Stimulated activated naive CD8-positive, alpha-beta T cell treated with anti-CD3 and anti-CD28 coated beads, Interleukin-15, Interleukin-2, amounts not matched to agents 100 ng/mL and 50 ng/mL, for 24 hours (primary cell): ENCODE results near the gene LRCOL1.

ENCODE experiments used
- H3K27ac Mint-ChIP-seq: one replicate; pipeline ENCODE4 v1.8.0; 2021; ENCODE audit warnings: mild to moderate bottlenecking, mixed read lengths
- H3K27me3 Mint-ChIP-seq: one replicate; pipeline ENCODE4 v1.8.0; 2021; ENCODE audit warnings: mixed read lengths
- H3K36me3 Mint-ChIP-seq: one replicate; pipeline ENCODE4 v1.8.0; 2021; ENCODE audit warnings: low read depth, mixed read lengths
- H3K4me1 Mint-ChIP-seq: one replicate; pipeline ENCODE4 v1.8.0; 2021; ENCODE audit warnings: low read depth, mixed read lengths
- H3K4me3 Mint-ChIP-seq: one replicate; pipeline ENCODE4 v1.8.0; 2021; ENCODE audit warnings: mild to moderate bottlenecking, mixed read lengths
- H3K9me3 Mint-ChIP-seq: one replicate; pipeline ENCODE4 v1.8.0; 2021; ENCODE audit warnings: mixed read lengths

The LRCOL1 gene

DNA sequence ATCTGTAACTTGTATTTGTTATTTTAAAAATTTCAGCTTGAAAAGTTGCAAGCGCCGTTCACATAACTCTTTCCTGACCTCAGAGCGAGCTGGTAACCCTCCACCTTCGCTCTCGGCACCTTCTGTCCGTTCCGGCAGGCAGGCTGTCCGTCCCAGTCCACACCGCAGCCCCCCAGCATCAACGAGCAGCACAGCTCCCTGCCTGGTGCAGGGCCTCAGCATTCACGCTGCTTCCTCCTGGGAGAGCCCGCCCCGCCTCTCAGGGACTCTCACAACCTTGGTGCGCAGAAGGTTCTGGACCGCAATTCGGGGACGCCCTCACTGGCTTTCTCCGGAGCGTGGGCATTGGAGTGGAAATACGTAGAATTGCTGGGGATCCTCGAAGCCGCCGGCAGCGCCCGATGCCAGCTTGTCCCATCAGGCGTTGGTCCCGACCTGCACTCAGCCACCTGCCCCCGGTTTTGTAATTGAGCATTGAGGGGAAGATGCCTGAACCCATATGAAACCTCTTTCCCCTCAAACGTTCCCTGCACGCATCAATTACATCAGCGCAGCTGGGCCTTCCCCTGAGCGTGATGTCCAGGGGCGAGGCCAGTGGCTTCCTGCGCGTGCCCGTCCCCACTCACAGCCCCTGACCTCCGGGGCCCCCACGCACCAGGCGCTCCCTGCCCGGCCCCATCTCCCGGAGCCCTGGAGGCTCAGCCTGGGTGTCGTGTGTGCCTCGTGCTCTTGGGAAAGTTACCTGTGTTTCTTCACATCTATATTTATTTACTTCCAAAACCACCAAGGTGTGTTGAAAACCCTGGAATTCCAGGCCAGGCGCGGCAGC lies 19.1 kb downstream of the LRCOL1 start:
- H3K36me3 Mint-ChIP-seq, result no peaks in the 10 kb centered on the region
- H3K27me3 Mint-ChIP-seq, result peaks cover 10% of the 10 kb centered on the region
- no peak overlapping the region for H3K27ac Mint-ChIP-seq
- no peaks in the 10 kb centered on the region for H3K9me3 Mint-ChIP-seq
- H3K4me3 Mint-ChIP-seq, result no peak overlapping the region
- H3K4me1 Mint-ChIP-seq, result no peaks in the 10 kb centered on the region

- H3K27me3 Mint-ChIP-seq, result peaks cover 4% of the 10 kb centered on the region
- H3K4me1 Mint-ChIP-seq, result no peaks in the 10 kb centered on the region
- no peak overlapping the region for H3K4me3 Mint-ChIP-seq
- H3K36me3 Mint-ChIP-seq, result no peaks in the 10 kb centered on the region
- H3K9me3 Mint-ChIP-seq, result no peaks in the 10 kb centered on the region
- H3K27ac Mint-ChIP-seq, result no peak overlapping the region
Observed at GRCh38 chr12:132588821-132589669, 21.3 kb downstream of the LRCOL1 start.

DNA sequence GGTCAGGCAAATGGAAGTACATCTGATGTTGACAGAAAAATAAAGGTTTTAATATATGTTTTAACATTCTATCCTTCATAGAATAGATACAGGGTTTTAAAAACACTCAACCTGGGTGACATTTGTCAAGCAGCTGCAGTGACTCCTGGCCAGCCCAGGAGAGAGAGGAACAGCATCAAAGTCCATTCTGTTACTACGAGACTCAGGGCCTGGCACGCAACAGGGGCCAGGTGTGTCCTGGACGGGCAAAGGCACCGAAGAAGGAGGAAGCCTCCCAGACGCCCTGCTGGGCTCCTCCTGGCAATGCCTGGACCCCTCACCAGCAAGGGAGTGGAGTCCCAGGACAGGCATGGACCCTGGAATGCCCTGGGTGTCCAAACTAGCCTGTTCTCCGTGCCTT lies 22.1 kb downstream of the LRCOL1 start:
- Mint-ChIP-seq H3K27me3 (no peaks in the 10 kb centered on the region), H3K4me3 (no peak overlapping the region), H3K9me3 (no peaks in the 10 kb centered on the region), H3K36me3 (no peaks in the 10 kb centered on the region), H3K27ac (no peak overlapping the region), H3K4me1 (no peaks in the 10 kb centered on the region)

DNA sequence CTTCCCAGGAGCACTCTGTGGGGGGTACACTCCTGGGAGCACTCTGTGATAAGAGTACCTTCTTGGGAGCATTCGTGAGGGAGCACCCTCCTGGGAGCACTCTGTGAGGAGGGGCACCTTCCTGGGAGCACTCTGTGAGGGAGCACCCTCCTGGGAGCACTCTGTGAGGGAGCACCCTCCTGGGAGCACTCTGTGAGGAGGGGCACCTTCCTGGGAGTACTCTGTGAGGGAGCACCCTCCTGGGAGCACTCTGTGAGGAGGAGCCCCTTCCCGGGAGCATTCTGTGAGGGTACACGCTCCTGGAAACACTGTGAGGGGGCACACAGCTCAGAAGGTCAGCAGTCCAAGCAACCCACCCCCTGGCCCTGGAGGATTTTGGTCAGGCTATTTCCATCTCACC lies 22.6 kb downstream of the LRCOL1 start:
- Mint-ChIP-seq H3K4me3 (no peak overlapping the region), H3K9me3 (no peaks in the 10 kb centered on the region)

DNA sequence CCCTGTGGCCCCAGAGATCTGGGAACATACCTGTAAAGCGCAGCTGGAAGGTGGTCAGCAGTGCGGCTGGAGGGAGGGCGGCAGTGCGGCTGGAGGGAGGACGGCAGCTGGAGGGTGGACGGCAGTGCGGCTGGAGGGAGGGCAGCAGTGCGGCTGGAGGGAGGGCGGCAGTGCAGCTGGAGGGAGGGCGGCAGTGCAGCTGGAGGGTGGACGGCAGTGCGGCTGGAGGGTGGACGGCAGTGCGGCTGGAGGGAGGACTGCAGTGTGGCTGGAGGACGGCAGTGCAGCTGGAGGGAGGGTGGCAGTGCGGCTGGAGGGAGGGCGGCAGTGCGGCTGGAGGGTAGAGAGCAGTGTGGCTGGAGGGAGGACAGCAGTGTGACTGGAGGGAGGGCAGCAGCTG lies 23.5 kb downstream of the LRCOL1 start:
- no peaks in the 10 kb centered on the region for H3K27me3 Mint-ChIP-seq
- no peak overlapping the region for H3K27ac Mint-ChIP-seq
- H3K4me3 Mint-ChIP-seq, result no peak overlapping the region
- H3K9me3 Mint-ChIP-seq, result no peaks in the 10 kb centered on the region
- H3K4me1 Mint-ChIP-seq, result no peaks in the 10 kb centered on the region
- no peaks in the 10 kb centered on the region for H3K36me3 Mint-ChIP-seq

More for the DNA sequence above, 22.6 kb downstream of the LRCOL1 start:
- Mint-ChIP-seq H3K4me1 (no peaks in the 10 kb centered on the region), H3K36me3 (no peaks in the 10 kb centered on the region), H3K27me3 (no peaks in the 10 kb centered on the region), H3K27ac (no peak overlapping the region)

- H3K27me3 Mint-ChIP-seq, result no peaks in the 10 kb centered on the region
- no peaks in the 10 kb centered on the region for H3K36me3 Mint-ChIP-seq
- no peak overlapping the region for H3K27ac Mint-ChIP-seq
- no peaks in the 10 kb centered on the region for H3K9me3 Mint-ChIP-seq
- no peaks in the 10 kb centered on the region for H3K4me1 Mint-ChIP-seq
- no peak overlapping the region for H3K4me3 Mint-ChIP-seq
Observed at GRCh38 chr12:132585177-132585576, 25.2 kb downstream of the LRCOL1 start.

GRCh38 chr12:132584429-132584828 lies 26.0 kb downstream of the LRCOL1 start:
- Mint-ChIP-seq H3K9me3 (no peaks in the 10 kb centered on the region), H3K36me3 (no peaks in the 10 kb centered on the region), H3K4me3 (no peak overlapping the region), H3K27ac (no peak overlapping the region), H3K4me1 (no peaks in the 10 kb centered on the region), H3K27me3 (no peaks in the 10 kb centered on the region)

DNA sequence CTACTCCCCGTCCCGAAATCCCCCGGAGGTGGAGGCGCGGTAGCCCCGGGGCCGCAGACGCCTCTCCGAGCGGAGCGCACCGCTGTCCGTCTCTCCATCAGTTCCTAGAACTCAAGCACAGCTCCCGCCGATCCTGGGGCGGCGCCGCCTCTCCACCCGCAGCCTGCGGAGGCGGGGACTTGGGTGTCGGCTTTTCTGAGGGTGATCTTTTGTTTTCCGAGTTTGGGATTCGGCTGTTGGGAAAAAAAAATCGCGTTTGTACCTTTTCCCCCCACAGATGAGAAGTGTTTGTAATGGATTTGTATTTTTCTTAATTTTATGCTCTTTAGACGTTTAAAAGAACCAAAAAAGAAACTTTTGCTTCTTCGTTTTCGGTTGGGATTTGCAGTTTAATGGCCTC lies 26.6 kb downstream of the LRCOL1 start:
- Mint-ChIP-seq H3K9me3 (no peaks in the 10 kb centered on the region), H3K36me3 (no peaks in the 10 kb centered on the region), H3K4me3 (no peak overlapping the region), H3K27ac (no peak overlapping the region), H3K27me3 (no peaks in the 10 kb centered on the region), H3K4me1 (no peaks in the 10 kb centered on the region)

GRCh38 chr12:132583411-132583710 lies 27.0 kb downstream of the LRCOL1 start:
- no peaks in the 10 kb centered on the region for H3K36me3 Mint-ChIP-seq
- H3K4me3 Mint-ChIP-seq, result no peak overlapping the region

GRCh38 chr12:132582582-132583410 lies 27.6 kb downstream of the LRCOL1 start:
- H3K4me3 Mint-ChIP-seq, result no peak overlapping the region
- peaks cover 3% of the 10 kb centered on the region for H3K36me3 Mint-ChIP-seq
- H3K27ac Mint-ChIP-seq, result no peak overlapping the region
- no peaks in the 10 kb centered on the region for H3K9me3 Mint-ChIP-seq
- no peaks in the 10 kb centered on the region for H3K27me3 Mint-ChIP-seq
- H3K4me1 Mint-ChIP-seq, result no peaks in the 10 kb centered on the region

More at GRCh38 chr12:132583411-132583710, 27.0 kb downstream of the LRCOL1 start:
- Mint-ChIP-seq H3K9me3 (no peaks in the 10 kb centered on the region), H3K4me1 (no peaks in the 10 kb centered on the region), H3K27me3 (no peaks in the 10 kb centered on the region), H3K27ac (no peak overlapping the region)

GRCh38 chr12:132582058-132582420 lies 28.3 kb downstream of the LRCOL1 start:
- Mint-ChIP-seq H3K9me3 (no peaks in the 10 kb centered on the region), H3K4me1 (no peaks in the 10 kb centered on the region), H3K36me3 (peaks cover 5% of the 10 kb centered on the region), H3K27me3 (no peaks in the 10 kb centered on the region), H3K27ac (no peak overlapping the region), H3K4me3 (no peak overlapping the region)

- H3K4me1 Mint-ChIP-seq, result no peaks in the 10 kb centered on the region
- H3K9me3 Mint-ChIP-seq, result no peaks in the 10 kb centered on the region
- no peak overlapping the region for H3K27ac Mint-ChIP-seq
- H3K36me3 Mint-ChIP-seq, result peaks cover 5% of the 10 kb centered on the region
- no peak overlapping the region for H3K4me3 Mint-ChIP-seq
- H3K27me3 Mint-ChIP-seq, result no peaks in the 10 kb centered on the region
Observed at GRCh38 chr12:132581348-132582057, 28.9 kb downstream of the LRCOL1 start.

DNA sequence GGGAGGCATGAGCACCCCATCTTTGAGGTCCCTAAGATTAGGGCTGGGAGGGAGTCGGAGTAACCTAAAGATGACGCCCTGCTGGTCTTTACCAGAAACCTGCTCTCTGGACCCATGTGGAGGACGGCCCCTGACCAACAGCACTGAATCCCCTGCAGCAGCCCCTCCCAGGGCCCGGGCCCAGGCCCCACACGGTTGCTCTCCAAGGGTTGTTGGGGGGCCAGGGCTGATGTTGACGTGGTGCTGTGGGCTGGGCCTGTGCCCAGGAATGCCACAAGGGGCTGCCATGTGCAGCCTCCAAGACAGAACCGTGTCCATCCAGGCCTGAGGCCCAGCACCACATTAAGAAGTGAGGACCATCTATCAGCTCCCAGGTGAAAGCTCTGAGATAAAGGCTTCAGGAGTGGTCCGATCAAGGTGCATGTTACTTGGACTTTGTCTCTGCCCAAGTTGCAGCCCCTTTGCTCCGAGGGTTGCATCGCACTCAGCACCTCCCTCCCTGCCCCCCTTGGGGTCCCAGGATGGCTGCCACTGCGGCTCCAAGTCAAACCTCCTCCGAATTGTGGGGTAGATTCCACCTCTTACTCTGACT lies 29.6 kb downstream of the LRCOL1 start:
- Mint-ChIP-seq H3K9me3 (no peaks in the 10 kb centered on the region), H3K27me3 (no peaks in the 10 kb centered on the region), H3K4me3 (no peak overlapping the region), H3K4me1 (no peaks in the 10 kb centered on the region), H3K27ac (no peak overlapping the region), H3K36me3 (peaks cover 5% of the 10 kb centered on the region)

DNA sequence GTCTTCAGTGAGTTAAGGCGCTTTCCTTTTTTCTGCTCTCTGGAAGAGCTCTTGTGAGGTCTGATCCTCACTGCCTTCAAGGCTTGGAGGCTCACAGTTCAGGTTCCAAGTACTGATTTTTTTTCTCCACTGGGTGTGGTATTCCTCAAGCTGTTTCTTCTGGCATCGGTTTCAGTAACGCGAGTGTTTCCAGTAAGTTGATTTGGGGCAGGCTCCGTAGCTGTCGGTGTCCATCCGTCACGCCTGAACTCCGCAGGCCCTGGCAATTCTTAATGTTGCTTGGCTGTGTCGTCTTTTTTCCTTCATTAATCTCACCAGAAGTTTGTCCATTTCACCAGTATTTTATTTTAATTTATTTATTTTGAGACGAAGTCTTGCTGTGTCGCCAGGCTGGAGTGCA lies 30.6 kb downstream of the LRCOL1 start:
- Mint-ChIP-seq H3K36me3 (peaks cover 5% of the 10 kb centered on the region), H3K27me3 (no peaks in the 10 kb centered on the region), H3K4me1 (no peaks in the 10 kb centered on the region), H3K4me3 (no peak overlapping the region), H3K9me3 (no peaks in the 10 kb centered on the region), H3K27ac (no peak overlapping the region)
